Inflammatory macrophage treated with lipopolysaccharide for 4 hours (primary cell): Measurements from ENCODE around the gene OR10H3.

Experiments used
- DNase-seq: peaks from one replicate; pipeline ENCODE4 v3.0.0-alpha.2; 2020

OR10H3 gene

GRCh38 chr19:15779756-15780476 lies 42.1 kb downstream of the OR10H3 start:
- DNase-seq = no peak

GRCh38 chr19:15780610-15781418 lies 43.0 kb downstream of the OR10H3 start:
- no peak for DNase-seq

GRCh38 chr19:15781661-15782060 lies 43.9 kb downstream of the OR10H3 start:
- no peak for DNase-seq

- no peak for DNase-seq
These were observed 44.4 kb downstream of the OR10H3 start for GRCh38 chr19:15782211-15782610.

- peak; percentile 16 for DNase-seq
These were observed 45.1 kb downstream of the OR10H3 start for GRCh38 chr19:15782896-15783295.

- DNase-seq = no peak
These were observed 49.9 kb downstream of the OR10H3 start, which contains the start of gene OR10H5 for GRCh38 chr19:15787611-15788155. Gene OR10H5 (plus strand): TSS chr19:15787661. CDS start chr19:15794049, 6,388 bp downstream.

- DNase-seq = no peak
These were observed 50.9 kb downstream of the OR10H3 start for GRCh38 chr19:15788594-15789270.

- DNase-seq = no peak
These were observed 52.3 kb downstream of the OR10H3 start for GRCh38 chr19:15790096-15790495.
